ENCODE results near the gene FAM219A.

FAM219A gene

GRCh38 chr9:34398875-34399274 lies 59.5 kb downstream of the FAM219A start:
- no peak for DNase-seq

- DNase-seq, result no peak
Measured at GRCh38 chr9:34396276-34397214, 61.8 kb downstream of the FAM219A start.

GRCh38 chr9:34392511-34392910 lies 65.9 kb downstream of the FAM219A start:
- DNase-seq, result no peak

GRCh38 chr9:34387239-34387638 lies 71.1 kb downstream of the FAM219A start:
- no peak for DNase-seq

GRCh38 chr9:34386656-34387055 lies 71.7 kb downstream of the FAM219A start:
- no peak for DNase-seq

GRCh38 chr9:34385561-34386230 lies 72.7 kb downstream of the FAM219A start:
- DNase-seq, result no peak

GRCh38 chr9:34384368-34385165 lies 73.8 kb downstream of the FAM219A start:
- DNase-seq, result no peak

GRCh38 chr9:34383904-34384303 lies 74.5 kb downstream of the FAM219A start:
- no peak for DNase-seq

GRCh38 chr9:34382879-34383278 lies 75.5 kb downstream of the FAM219A start:
- DNase-seq, result no peak

- DNase-seq, result no peak
Measured at GRCh38 chr9:34382054-34382453, 76.3 kb downstream of the FAM219A start.

GRCh38 chr9:34381323-34381722 lies 77.0 kb downstream of the FAM219A start:
- peak; percentile 29 to 55 for DNase-seq

GRCh38 chr9:34380511-34381315 lies 77.7 kb downstream of the FAM219A start:
- DNase-seq, result peak; percentile 47 to 87

- DNase-seq, result peak in 1 of 2 experiments; percentile 44
Measured at GRCh38 chr9:34380034-34380510, 78.3 kb downstream of the FAM219A start.

- DNase-seq, result peak; percentile 85 to 90
Measured at GRCh38 chr9:34379334-34380033, 78.9 kb downstream of the FAM219A start.

GRCh38 chr9:34378376-34379060 lies 79.9 kb downstream of the FAM219A start:
- no peak for DNase-seq

- peak in 1 of 2 experiments; percentile 83 for DNase-seq
Measured at GRCh38 chr9:34377404-34377746, 81.0 kb downstream of the FAM219A start.

GRCh38 chr9:34376596-34377403 lies 81.6 kb downstream of the FAM219A start, which contains the start of gene MYORG:
TSS of gene MYORG (minus strand) at chr9:34376898. CDS start at chr9:34372943, 3,955 bp downstream.
- peak; percentile 94 to 99 for DNase-seq

GRCh38 chr9:34375901-34376595 lies 82.3 kb downstream of the FAM219A start:
- peak; percentile 44 to 58 for DNase-seq

- peak; percentile 41 to 45 for DNase-seq
Measured at GRCh38 chr9:34374905-34375552, 83.3 kb downstream of the FAM219A start.

All from NCI-H526 (cell line).